ENCODE measurements around the gene CT47C1. TPM values are rescaled to one million over a fixed set of nuclear protein-coding genes. Genes with fewer than 3 reads are reported as not detected.

The CT47C1 gene
- total and polyA plus RNA-seq, 7 donors, result not detected

DNA sequence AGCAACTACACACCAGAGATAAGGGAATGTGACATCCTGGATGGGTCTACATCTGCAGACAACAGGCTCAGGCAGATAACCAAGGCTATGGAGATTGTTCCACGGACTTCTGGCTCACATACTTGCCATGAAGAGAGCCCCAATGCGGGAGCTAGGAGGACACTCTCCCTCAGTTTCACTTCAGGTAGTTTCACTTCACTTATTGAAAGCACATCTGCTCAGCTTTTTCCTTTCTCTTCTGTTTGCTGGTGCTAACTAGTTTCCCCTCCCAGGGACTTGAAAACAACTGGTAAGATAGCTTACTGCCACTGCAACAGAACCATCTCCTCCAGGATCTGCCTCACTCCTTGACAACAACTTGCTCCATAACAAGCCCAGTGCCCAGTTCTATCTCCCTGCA, 1.4 kb upstream of the CT47C1 start:
- TF ChIP-seq, protein P1, sequence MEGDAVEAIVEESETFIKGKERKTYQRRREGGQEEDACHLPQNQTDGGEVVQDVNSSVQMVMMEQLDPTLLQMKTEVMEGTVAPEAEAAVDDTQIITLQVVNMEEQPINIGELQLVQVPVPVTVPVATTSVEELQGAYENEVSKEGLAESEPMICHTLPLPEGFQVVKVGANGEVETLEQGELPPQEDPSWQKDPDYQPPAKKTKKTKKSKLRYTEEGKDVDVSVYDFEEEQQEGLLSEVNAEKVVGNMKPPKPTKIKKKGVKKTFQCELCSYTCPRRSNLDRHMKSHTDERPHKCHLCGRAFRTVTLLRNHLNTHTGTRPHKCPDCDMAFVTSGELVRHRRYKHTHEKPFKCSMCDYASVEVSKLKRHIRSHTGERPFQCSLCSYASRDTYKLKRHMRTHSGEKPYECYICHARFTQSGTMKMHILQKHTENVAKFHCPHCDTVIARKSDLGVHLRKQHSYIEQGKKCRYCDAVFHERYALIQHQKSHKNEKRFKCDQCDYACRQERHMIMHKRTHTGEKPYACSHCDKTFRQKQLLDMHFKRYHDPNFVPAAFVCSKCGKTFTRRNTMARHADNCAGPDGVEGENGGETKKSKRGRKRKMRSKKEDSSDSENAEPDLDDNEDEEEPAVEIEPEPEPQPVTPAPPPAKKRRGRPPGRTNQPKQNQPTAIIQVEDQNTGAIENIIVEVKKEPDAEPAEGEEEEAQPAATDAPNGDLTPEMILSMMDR (IDR thresholded peaks at IDR 0.05), result no peak
- Histone ChIP-seq H3K36me3 (ENCODE audit: insufficient read depth in 1 of 2, low read depth in 1 of 2) (no peaks in the 10 kb centered on the region), H3K4me1 (no peaks in the 10 kb centered on the region), H3K9me3 (no peaks in the 10 kb centered on the region), H3K27me3 (ENCODE audit: insufficient read depth in 3 of 3, low read length in 2 of 3) (no peaks in the 10 kb centered on the region), H3K27ac (no peak overlapping the region), H3K4me3 (no peak overlapping the region)
- no peak for ATAC-seq
- 59 to 84% (median 74%) methylated on average over 2 of the region's 2 CpGs for WGBS, 3 donors
- no peak for DNase-seq
- intact Hi-C loops (cut with DNase I), result no loop called here

DNA sequence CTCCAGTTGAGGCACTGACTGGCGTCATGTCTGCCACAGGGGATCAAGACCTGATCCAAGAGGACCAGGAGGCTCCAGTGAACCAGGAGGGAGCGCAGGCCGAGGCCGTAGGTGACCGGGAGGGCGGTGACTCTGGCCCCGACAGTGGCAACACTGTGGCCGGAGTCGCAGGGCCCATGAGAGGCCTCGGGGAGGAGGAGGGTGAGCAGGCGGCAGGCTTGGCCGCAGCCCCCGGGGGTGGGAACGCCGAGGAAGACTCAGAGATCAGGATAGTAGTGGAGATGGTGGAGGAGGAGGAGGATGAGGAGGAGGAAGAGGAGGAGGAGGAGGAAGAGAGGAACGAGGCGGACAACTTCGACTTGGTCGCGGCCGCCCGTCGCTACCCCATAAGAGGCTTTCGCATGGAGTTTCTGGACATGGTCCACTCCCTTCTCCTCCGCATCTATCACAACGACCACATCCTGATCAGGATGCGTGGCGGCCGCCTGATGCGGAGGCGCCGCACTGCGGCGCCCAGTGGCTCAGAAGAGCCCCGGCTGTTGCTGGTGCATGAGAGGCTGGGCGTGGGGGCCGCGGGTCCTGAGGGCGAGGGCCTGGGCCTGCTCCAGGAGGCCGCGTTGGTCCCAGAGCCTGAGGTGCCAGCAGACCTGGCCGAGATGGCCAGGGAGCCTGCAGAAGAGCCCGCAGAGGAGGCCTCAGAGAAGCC, 560 bp downstream of the CT47C1 start:
- ATAC-seq (no peak), DNase-seq (no peak)
- Histone ChIP-seq H3K4me3 (no peak overlapping the region), H3K27ac (no peak overlapping the region), H3K4me1 (no peaks in the 10 kb centered on the region), H3K36me3 (ENCODE audit: insufficient read depth in 1 of 2, low read depth in 1 of 2) (no peaks in the 10 kb centered on the region), H3K27me3 (ENCODE audit: insufficient read depth in 3 of 3, low read length in 2 of 3) (no peaks in the 10 kb centered on the region), H3K9me3 (no peaks in the 10 kb centered on the region)
- intact Hi-C loops (cut with DNase I), result no loop called here
- TF ChIP-seq, protein P1 (IDR thresholded peaks at IDR 0.05), result no peak
- WGBS, 3 donors, result 93 to 97% (median 96%) methylated on average over 30 to 43 of the region's 43 CpGs

DNA sequence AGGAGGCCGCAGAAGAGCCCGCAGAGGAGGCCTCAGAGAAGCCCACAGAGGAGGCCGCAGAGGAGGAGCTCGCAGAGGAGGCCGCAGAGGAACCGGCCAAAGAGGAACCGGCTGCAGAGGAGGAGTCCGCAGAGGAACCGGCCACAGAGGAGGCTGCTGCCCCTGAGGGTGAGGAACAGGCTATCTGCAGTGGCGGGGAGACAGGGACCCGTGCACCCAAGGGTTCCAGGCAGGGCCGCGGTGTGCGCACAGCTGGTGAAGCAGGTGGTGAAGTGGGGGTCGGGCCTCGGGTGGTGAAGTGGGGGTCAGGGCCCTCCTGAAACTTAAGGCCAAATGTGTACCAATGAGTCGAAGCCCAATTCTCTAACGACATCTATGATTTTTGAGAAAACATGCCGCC, 1.1 kb downstream of the CT47C1 start:
- no peak for ATAC-seq
- no peak for DNase-seq
- intact Hi-C loops (cut with DNase I), result no loop called here
- Histone ChIP-seq H3K27ac (no peak overlapping the region), H3K27me3 (ENCODE audit: insufficient read depth in 3 of 3, low read length in 2 of 3) (no peaks in the 10 kb centered on the region), H3K9me3 (no peaks in the 10 kb centered on the region), H3K36me3 (ENCODE audit: insufficient read depth in 1 of 2, low read depth in 1 of 2) (no peaks in the 10 kb centered on the region), H3K4me1 (no peaks in the 10 kb centered on the region), H3K4me3 (no peak overlapping the region)
- 81 to 95% (median 94%) methylated on average over 15 to 19 of the region's 19 CpGs for WGBS, 3 donors
- TF ChIP-seq, protein P1 (IDR thresholded peaks at IDR 0.05), result no peak

DNA sequence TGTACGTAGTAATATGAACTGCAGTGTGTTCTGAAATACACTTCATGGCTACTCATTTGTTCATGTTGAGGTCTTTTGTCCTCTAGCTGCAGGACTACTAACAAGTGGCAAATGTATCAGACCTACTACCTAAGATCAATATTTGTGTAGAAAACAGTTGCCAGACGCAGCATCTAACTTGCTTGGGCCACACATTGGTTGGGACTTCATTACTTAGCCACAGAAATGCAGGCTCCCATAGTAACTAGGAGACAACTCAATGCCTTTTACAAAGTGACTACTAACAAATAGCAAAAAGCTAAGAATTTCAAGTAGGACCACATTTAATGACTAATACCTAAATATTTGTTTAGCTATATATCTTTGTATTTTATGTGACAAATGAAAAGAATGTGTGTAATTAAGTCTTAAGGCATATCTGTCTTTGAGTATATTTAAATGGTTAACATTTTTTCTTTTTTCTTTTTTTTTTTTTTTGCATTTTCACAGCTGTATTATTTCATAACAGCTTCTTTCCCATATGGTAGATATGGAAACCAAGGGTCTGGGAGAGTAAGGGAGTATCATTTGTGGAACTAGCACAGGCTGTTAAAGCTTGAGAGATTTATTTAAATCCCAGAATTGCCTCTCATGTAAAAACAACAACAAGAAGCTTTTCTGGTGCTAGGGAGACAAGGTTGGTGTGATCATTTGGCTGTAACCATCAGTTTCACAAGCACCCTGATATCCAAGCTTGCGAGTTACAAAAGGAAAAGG, 2.7 kb downstream of the CT47C1 start:
- DNase-seq (no peak), ATAC-seq (no peak)
- intact Hi-C loops (cut with DNase I), result no loop called here
- Histone ChIP-seq H3K9me3 (no peaks in the 10 kb centered on the region), H3K4me3 (no peak overlapping the region), H3K27me3 (ENCODE audit: insufficient read depth in 3 of 3, low read length in 2 of 3) (no peaks in the 10 kb centered on the region), H3K36me3 (ENCODE audit: insufficient read depth in 1 of 2, low read depth in 1 of 2) (no peaks in the 10 kb centered on the region), H3K27ac (no peak overlapping the region), H3K4me1 (no peaks in the 10 kb centered on the region)
- TF ChIP-seq, protein P1 (IDR thresholded peaks at IDR 0.05), result no peak
- WGBS, 3 donors, result 70 to 89% (median 88%) methylated on average over 3 of the region's 3 CpGs
